ENCODE measurements around the gene CIDEA. TPM values are rescaled to one million over a fixed set of nuclear protein-coding genes. Genes with fewer than 3 reads are reported as not detected.
"Not testable (repeated sequence)": the region's sequence is repeated elsewhere in the genome, so short reads cannot be mapped to it uniquely, and the experiment has no call there.

CIDEA gene
- total RNA-seq, 4 donors from 2014 or later, result 8.8 to 43.6 (median 30.5) TPM

GRCh38 chr18:12236934-12237832 lies 17.0 kb upstream of the CIDEA start:
- no peak overlapping the region for H3K4me3 ChIP-seq (ENCODE audit: low read depth, poor library complexity, severe bottlenecking)
- TF ChIP-seq, protein P1, sequence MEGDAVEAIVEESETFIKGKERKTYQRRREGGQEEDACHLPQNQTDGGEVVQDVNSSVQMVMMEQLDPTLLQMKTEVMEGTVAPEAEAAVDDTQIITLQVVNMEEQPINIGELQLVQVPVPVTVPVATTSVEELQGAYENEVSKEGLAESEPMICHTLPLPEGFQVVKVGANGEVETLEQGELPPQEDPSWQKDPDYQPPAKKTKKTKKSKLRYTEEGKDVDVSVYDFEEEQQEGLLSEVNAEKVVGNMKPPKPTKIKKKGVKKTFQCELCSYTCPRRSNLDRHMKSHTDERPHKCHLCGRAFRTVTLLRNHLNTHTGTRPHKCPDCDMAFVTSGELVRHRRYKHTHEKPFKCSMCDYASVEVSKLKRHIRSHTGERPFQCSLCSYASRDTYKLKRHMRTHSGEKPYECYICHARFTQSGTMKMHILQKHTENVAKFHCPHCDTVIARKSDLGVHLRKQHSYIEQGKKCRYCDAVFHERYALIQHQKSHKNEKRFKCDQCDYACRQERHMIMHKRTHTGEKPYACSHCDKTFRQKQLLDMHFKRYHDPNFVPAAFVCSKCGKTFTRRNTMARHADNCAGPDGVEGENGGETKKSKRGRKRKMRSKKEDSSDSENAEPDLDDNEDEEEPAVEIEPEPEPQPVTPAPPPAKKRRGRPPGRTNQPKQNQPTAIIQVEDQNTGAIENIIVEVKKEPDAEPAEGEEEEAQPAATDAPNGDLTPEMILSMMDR (IDR thresholded peaks at IDR 0.05), result peak in 1 of 3 donors; percentile 69
- no peak for TF ChIP-seq POLR2A (IDR thresholded peaks at IDR 0.05)
- peak in 1 of 2 donors; percentile 94 for DNase-seq (ENCODE audit: low spot score in 2 of 2)
- intact Hi-C loops (cut with DNase I; ENCODE audit: low total_unique reads), result no loop called here
- WGBS, 2 donors, result 37 to 40% methylated on average over 31 to 32 of the region's 33 CpGs

- WGBS, 2 donors, result 33 to 38% methylated on average over 3 of the region's 3 CpGs
- TF ChIP-seq, protein P1 (IDR thresholded peaks at IDR 0.05), result no peak
- no peak for TF ChIP-seq POLR2A (IDR thresholded peaks at IDR 0.05)
- no peak overlapping the region for H3K4me3 ChIP-seq (ENCODE audit: low read depth, poor library complexity, severe bottlenecking)
- DNase-seq (ENCODE audit: low spot score in 2 of 2), result no peak
- intact Hi-C loops (cut with DNase I; ENCODE audit: low total_unique reads), result no loop called here
These were observed 15.3 kb upstream of the CIDEA start for GRCh38 chr18:12238826-12239225.

DNA sequence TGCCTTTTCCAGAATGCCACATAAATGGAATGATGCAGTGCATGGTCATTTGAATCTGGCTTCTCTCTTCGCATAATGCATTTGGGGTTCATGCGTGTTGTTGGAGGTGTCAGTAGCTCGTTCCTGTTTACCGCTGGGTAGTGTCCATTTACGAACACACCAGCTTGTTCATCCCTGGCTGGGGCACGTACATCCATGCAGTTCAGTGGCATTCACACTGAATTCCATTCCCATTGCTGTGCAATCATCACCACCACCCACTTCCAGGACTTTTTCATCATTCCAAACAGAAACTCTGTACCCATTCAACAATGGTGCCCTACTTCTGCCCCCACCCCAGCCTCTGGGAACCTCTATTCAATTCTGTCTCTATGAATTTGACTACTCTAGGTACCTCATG lies 14.7 kb upstream of the CIDEA start:
- H3K4me3 ChIP-seq (ENCODE audit: low read depth, poor library complexity, severe bottlenecking), result no peak overlapping the region
- TF ChIP-seq, protein P1 (IDR thresholded peaks at IDR 0.05), result no peak
- WGBS, 2 donors, result 83 to 84% methylated on average over 6 of the region's 6 CpGs
- DNase-seq (ENCODE audit: low spot score in 2 of 2), result no peak
- intact Hi-C loops (cut with DNase I; ENCODE audit: low total_unique reads), result no loop called here

DNA sequence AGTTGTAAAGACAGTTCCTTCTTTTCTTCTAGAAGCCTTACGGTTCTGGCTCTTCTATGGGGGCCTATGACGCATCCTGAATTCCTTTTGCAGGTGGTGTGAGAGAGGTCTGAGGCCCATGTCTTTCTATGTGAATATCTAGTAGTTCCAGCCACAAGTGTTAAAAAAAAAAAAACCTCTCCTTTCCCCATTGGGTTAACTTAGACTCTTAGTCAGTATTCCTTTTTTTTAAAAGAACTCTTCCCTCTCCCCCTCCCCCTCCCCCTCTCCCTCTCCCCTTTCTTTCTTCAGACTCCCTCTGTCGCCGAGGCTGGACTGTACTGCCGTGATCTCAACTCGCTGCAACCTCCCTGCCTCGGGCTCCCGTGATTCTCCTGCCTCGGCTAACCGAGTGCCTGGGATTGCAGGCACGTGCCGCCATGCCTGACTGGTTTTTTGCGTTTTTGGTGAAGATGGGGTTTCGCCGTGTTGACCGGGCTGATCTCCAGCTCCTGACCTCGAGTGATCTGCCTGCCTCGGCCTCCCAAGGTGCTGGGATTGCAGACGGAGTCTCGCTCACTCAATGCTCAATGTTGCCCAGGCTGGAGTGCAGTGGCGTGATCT lies 11.4 kb upstream of the CIDEA start:
- intact Hi-C loops (cut with DNase I; ENCODE audit: low total_unique reads), result no loop called here
- no peak for DNase-seq (ENCODE audit: low spot score in 2 of 2)
- TF ChIP-seq, protein P1 (IDR thresholded peaks at IDR 0.05), result no peak
- TF ChIP-seq POLR2A (IDR thresholded peaks at IDR 0.05), result no peak
- no peak overlapping the region for H3K4me3 ChIP-seq (ENCODE audit: low read depth, poor library complexity, severe bottlenecking)
- WGBS, 2 donors, result 90 to 91% methylated on average over 19 to 21 of the region's 21 CpGs

DNA sequence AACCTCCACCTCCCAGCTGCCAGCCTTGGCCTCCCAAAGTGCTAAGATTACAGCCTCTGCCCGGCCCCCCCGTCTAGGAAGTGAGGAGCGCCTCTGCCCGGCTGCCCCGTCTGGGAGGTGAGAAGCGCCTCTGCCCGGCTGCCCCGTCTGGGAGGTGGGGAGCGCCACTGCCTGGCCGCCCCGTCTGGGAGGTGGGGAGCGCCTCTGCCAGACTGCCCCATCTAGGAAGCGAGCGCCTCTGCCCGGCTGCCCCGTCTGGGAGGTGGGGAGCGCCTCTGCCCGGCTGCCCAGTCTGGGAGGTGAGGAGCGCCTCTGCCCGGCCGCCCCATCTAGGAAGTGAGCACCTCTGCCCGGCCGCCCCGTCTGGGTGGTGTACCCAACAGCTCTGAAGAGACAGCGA lies 10.9 kb upstream of the CIDEA start:
- DNase-seq (ENCODE audit: low spot score in 2 of 2); H3K4me3 ChIP-seq (ENCODE audit: low read depth, poor library complexity, severe bottlenecking); intact Hi-C loops (cut with DNase I; ENCODE audit: low total_unique reads): not testable (repeated sequence)
- WGBS, 2 donors, result 97 to 98% methylated on average over 12 to 14 of the region's 25 CpGs

- no peak overlapping the region for H3K4me3 ChIP-seq (ENCODE audit: low read depth, poor library complexity, severe bottlenecking)
- peak in 1 of 2 donors; percentile 46 for DNase-seq (ENCODE audit: low spot score in 2 of 2)
- TF ChIP-seq, protein P1 (IDR thresholded peaks at IDR 0.05), result no peak
- no peak for TF ChIP-seq POLR2A (IDR thresholded peaks at IDR 0.05)
- 91 to 97% methylated on average over 13 of the region's 13 CpGs for WGBS, 2 donors
- intact Hi-C loops (cut with DNase I; ENCODE audit: low total_unique reads), result no loop called here
These were observed 8.4 kb upstream of the CIDEA start for GRCh38 chr18:12245793-12246135.

All from lower leg skin (tissue), 4 donors.